GM21360 (cell line): ENCODE measurements around the gene PCSK7.
"Not testable (repeated sequence)": the region's sequence is repeated elsewhere in the genome, so short reads cannot be mapped to it uniquely, and the experiment has no call there.

Experiments used
- ATAC-seq: cut with Tn5 transposase; IDR thresholded peaks from one replicate; pipeline ENCODE4 v1.9.1; 2021; ENCODE audit warnings: mild to moderate bottlenecking, moderate library complexity; ENCODE audit not compliant: unreplicated experiment

PCSK7 gene

DNA sequence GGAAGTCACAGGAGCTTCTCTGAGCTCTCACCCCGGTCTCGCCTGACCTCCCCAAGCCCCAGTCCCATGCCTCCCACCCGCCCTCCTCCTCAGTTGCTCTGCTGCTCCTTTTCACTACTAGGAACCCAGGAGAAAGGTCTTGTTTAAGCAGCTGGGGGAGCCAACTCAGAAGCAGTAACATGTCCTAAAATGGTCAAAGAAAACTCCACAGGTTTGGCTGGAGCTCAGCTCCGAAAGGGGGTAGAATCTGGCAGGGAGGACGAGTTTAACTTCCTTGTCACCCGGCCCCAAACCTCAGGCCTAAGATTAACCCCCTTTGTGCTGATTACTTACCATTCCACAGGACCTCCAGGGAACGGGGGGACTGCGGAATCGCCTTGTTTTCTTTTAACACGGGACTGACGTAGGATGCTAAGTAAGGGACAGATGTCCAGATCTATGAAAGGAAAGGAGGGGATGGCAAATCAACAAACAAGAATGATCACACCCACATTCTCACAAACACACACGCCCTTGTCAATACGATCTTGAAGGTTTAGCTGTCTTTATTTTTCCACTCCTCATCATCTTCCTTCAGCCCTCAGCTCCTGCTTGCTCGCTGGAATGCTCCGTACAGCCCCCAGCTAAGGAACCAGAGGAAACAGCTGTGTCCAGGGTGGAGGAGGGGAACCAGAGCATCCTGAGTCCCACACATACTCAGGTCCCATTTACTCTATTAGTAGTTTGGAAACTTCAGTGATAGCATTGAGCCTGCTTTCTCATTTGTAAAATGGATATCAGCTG is 13.5 kb downstream of the PCSK7 start:
- no peak for ATAC-seq

DNA sequence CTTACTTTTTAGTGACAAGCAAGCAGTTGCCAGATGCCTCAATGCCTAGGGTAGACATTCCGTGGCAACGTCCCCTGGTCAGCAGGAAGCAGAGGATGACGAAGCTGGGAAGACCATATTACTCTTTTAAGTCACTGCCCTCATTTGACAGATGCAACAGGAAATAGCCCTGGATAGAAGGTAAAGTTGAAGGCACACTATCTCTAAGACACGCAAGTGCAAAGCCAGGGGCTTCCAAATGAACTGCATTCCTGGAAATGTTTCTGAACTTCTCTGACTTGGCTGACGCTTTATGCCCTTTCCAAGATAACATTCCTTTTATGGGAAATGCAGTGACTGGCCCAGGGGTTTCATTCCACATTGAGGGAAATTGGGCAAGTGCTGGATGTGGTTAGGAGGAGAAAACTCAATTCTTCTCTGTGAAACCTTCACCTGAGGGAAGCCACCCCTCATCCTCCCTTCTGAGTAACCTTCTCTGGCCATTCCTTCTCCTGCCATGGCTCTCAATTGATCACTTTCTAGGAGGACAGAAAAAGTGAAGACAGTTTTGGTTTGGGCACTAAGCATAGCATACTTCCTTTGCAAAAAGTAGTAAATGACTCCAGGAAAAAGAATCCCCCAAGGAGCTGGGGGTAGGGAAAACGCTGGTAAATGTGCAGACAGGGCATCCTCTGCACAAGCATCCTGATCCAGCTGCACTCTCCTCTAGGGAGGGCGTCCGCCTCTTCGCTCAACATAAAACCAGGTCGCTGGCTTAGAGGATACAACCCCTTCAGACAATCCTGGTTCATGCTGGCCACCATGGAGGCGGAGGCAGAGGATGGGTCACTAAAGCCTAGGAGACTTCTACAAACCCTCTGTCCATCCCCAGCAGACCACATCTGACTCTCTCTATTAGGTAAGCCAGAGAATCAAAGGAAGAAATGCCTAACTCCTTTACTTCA is 14.5 kb downstream of the PCSK7 start:
- no peak for ATAC-seq

DNA sequence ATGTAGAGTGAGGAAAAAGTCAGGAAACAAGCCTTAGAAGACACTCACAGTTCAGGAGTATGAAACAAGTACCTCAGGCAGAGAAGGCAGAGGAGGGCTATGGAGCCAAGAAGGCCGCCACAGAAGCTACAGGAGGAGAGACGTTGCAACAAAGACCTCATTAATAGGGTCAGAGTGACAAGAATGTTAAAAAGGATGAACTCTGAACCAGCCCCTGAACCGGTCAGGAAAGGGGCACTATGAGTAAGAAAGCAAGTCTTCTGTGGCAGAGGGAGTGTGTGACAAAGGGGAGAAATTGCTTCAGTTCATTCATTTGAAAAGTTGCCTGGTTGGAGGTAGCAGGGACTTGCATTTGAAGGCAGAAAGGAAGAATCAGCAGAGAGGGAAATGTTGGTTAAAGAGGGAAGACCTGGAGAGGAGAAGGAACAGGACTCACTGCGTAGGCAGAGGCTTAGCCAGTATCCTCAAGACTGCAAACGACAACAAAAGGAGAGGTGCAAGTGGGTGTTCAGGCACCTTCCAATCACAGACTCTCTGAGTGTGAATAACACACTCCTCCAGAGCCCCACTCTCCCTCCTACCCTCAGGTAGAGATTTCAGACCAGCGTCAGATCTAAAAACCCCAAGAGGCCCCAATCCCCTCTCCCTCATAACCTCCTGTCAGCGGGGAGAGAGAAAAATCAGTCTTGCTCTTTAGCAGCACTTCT is 17.3 kb downstream of the PCSK7 start:
- no peak for ATAC-seq

DNA sequence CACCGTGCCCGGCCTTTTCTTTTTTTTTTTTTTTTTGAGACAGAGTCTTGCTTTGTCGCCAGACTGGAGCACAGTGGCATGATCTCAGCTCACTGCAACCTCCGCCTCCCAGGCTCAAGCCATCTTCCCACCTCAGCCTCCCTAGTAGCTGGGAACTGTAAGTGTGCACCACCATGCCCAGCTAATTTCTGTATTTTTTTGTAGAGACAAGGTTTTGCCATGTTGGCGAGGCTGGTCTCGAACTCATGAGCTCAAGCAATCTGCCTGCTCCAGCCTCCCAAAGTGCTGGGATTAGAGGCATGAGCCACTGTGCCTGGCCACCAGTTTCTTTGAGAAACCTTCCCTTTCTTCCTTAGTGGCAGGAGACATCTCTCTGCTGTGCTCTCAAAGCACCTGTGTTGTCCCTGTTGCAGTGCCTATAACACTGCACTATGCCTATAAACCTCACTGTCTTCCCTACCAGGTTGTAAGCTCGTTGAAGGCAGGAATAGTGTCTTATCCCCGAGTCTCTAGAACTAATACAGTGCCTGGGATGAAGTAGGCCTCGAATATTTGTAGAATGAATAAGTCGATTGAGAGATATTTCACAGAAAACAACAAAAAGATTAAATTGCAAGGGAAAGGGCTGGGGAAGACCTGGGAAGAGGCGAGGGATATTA is 19.0 kb downstream of the PCSK7 start:
- no peak for ATAC-seq

DNA sequence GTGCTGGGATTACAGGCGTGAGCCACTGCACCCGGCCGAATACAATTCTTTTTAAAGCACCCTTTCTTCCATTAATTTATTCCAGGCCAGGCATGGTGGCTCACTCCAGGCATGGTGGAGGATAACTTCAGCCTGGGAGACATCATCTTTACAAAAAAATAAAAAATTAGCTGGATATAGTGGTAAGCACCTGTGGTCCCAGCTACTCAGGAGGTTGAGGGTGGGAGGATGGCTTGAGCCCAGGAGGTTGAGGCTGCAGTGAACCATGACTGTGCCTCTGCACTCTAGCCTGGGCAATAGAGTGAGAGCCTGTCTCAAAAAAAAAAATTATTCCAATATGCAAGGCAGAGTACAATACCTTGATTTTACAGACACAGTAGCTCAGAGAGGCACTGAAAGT is 21.3 kb downstream of the PCSK7 start:
- ATAC-seq: no peak

DNA sequence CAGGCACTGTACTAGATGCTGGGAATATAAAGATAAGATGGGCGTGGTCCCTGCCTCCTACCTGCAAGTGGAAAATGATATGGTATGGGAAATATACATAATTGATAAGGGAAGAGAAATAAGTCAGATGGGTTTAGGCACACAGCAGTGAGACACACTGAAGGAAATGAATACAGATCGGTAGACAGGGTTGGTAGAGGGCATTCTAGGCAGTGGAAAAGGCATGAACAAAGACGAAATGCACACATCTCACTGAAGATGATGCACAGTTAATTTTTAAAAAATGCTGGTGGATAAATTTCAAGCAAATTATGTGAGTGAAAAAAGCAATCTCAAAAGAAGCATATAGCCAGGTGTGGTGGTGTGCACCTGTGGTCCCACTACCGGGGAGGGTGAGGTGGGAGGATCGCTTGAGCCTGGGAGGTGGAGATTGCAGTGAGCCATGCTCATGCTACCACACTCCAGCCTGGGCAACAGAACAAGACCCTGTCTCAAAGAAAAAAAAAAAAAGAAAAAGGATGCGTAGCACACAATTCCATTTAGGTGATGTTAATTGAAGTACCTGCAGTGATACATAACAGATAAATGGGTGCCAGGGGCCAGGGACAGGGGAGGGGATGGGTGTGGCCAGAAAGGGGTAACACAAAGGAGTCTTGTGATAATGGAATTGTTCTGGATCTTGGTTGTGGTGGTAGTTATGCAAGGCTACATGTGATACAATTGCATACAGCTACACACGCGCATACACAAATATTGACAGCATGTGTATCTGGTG is 22.3 kb downstream of the PCSK7 start:
- ATAC-seq: not testable (repeated sequence)

DNA sequence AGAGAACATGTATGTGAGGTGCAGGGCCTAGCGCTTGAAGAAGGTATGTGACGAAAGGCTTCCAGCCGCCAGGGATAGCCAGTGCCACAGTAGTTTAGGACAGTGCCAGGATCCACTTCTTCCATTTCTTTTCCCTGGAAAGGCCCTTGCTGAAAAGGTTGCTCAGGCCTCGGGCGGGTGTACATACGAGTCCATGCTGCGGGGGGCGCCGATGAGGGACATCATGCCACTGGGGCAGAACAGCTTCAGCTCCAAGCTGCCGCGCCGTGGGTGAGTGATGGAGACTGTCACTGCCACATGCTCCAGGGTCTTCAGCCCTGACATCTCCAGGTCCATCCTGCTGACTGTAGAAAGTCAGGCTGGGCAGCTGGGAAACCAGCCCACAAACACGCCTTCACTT is 23.2 kb downstream of the PCSK7 start:
- ATAC-seq: not testable (repeated sequence)

DNA sequence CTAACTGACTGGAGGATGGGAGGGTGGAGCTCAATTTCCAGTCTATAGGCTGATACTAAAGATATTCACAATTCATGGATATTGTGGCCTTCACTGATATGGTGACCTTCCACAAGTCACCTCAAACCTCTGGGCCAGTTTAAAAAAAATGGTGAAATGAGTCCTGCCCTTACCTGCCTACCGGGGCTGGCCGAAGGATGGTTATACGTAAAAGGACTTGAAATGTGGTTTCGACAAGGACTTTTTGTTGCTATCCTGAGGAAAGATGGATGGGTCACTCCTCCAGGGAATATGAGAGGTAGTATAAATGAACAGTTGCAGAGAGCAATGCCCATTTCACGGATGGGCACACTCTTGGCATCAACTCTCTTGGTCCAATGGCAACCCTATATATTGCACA is 24.4 kb downstream of the PCSK7 start:
- not testable (repeated sequence) for ATAC-seq

DNA sequence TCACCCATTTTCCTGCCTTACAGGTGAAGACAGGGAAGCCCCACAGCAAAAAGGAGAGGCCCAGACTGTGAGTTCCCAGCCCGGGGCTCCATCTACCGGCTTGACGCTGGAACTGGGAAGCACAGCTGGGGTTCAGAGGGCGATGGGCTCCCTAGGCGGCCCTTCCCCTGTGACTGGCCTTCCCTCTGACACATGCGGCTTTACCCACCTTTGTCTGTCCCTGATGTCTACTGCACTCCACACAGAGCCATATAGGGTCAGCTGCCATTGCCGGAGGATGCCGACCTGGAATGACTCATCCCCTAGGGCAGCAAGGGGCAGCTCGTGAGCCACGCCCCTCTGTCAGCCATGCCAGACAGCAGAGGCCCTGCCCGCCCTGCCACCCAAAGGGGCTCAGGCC is 25.0 kb downstream of the PCSK7 start:
- not testable (repeated sequence) for ATAC-seq

DNA sequence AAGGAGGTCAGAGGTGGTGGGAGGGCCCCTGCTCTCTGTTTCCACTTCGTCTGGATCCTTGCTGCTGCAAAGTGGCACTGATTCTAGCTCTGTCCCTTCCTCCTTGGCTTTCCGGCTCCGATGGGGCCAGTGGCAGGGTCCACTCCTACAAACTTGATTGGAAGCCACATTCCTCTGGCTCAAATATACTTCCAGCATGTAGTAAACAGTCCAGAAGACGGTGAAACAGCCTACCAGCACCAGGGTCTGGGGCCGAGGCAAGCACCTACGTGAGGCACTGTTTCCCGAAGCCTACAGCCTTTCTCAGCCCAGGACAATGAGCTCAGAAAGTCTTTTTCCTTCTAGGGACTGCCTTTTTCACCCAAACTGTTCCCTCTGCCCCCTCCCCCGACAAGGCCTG is 25.8 kb downstream of the PCSK7 start:
- not testable (repeated sequence) for ATAC-seq

DNA sequence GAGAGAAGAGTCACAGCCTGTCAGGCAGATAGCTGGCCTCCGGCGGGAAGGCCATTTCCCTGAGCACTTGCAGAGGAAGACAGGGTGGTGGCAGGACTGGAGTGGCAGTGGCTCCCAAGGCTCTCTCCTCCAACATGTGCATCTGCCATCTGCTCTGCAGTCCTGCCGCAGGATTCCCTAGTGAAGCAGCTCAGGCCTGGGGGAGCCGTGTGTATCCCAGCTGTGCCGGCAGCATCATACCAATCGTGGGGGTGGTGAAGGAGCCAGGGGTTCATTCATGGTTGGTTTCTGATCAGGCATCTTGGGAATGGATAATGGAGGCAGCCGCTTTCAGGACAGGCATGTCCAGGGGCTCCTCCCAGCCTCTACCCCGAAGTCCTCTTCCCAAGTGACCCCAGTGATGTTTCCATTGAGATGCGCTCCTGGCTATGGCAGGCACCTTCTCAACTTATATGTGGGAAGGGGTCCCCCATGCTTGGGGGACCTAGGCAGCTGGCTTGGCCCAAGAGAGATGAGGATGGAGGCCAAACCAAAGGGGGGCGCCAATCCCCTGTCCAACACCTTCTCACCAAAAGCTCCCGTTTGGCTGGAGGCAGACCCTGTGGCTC is 26.6 kb downstream of the PCSK7 start:
- no peak for ATAC-seq

DNA sequence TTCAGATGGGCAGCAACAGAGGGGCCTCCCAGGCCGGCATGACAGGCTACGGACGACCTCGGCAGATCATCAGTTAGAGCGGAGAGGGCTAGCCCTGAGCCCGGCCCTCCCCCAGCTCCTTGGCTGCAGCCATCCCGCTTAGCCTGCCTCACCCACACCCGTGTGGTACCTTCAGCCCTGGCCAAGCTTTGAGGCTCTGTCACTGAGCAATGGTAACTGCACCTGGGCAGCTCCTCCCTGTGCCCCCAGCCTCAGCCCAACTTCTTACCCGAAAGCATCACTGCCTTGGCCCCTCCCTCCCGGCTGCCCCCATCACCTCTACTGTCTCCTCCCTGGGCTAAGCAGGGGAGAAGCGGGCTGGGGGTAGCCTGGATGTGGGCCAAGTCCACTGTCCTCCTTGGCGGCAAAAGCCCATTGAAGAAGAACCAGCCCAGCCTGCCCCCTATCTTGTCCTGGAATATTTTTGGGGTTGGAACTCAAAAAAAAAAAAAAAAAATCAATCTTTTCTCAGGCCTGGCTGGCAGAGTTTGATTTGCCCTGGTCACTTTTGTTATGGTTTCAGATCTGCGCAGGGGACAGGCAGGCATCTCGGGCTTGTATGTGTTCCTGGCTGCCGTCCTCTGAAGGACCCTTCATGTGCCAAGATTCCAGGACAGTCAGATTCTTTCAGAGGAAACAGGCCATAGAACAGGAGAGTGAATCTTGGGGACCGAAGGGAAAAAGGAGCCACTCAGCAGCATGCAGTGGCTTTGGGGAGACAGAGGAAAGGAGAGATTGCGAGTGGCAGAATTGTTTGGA is 27.4 kb downstream of the PCSK7 start:
- no peak for ATAC-seq

DNA sequence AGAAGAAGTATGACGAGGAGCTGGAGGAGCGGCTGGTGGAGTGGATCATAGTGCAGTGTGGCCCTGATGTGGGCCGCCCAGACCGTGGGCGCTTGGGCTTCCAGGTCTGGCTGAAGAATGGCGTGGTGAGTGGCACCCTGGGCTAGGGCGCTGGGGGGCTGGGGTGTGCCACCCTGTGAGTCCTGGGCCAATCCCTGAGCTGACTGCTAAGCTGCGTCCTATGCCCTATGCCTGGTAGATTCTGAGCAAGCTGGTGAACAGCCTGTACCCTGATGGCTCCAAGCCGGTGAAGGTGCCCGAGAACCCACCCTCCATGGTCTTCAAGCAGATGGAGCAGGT is 28.8 kb downstream of the PCSK7 start:
- no peak for ATAC-seq

DNA sequence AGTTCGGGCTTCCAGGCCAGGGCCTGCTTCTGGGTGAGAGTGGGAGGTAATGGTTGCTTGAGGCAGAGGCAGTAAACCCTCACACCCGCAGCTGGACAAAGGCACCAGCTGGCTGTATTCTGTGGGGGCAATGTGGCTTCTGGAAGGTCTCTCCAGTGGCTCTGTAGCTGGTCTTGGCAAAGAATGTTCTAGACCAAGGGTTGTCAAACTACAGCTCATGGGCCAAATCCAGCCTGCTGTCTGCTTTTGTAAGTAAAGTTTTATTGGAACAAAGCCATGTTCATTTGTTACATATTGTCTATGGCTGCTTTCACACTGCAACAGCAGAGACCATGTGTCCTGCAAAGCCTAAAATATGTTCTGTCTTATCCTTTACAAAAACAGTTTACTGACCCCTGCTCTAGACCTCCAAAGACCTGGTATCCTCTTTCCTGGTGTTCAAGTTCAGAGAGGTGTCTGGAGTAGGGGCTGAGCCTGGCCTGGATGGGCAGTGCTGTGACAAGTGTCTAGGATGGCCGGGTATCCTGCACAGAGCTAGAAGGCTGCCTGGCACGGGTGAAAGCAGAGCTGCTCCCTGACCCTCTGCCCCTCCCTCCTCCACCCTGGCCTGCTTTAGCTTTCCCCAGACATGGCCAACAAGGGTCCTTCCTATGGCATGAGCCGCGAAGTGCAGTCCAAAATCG is 29.3 kb downstream of the PCSK7 start:
- ATAC-seq: no peak

DNA sequence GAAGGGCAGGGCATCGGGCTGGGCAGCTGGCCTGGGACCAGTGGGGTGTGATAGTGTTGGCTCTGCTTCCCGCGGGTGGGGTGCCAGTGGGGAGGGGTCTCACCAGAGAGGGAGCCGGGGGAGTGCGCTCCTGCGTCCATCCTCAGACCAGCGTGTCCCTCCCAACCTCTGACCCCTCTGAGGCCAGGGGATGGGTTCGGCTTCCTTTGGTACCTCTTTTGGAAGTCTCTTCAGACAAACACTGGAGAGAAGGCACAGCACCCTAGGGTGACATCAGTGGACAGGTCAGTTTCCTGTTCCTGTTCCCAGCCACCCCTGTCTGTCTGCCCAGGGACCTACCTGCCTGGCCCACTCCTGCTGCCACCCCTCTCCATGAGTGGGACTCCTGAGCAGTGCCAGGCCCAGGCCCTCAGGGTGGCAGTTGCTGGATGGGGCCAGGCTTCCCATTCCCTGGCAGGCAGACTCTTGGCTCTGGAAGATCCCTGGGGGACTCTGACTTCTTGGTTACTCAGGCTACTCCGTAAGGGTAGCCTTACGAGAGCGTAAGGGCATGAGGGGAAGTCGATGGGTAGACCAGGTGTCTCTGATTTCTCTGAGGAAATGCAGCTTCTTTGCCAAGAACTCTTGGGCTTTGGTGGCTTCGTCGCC is 30.1 kb downstream of the PCSK7 start:
- no peak for ATAC-seq

DNA sequence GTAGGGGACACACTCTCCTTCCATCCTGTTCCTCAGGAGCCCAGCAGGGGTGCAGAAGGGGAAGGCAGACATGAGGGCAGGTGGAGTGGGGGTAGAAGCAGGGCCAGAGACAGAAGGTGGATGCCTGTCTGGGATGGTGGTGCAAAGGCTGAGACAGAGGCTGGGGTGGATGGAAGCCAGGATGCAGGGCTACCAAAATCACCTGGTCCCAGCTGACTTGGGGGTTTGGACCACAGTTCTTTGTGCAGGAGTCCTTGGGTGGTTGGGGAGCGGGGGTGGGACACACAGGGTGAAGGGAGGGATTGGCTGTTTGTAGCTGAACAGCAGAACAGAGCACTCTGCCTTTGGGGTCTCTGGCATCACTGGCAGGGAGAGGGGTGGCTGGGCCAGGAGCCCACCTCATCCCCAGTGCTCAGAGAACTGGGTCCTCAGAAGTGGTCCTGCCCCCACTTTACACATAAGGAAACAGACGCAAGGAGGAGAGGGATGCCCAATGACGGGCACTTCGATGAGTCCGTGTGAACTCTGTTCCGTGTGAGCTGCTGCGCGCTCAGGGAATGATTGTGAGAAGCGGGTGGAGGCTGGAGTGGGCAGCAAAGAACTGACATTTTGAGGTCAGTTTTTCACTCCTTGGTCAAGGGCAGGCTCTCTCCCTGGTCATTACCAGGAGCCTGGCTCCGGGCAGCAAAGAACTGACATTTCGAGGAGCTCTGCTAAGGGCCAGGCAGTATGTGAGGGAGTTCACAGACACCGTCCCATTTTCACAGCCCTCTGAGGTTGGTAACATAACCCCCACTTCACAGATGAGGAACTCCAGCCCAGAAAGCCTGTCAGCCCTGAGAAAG is 30.8 kb downstream of the PCSK7 start:
- ATAC-seq: no peak
